Activated T-cell treated with anti-CD3 and anti-CD28 coated beads, Interleukin-2, amount 50 U/mL, for 72 hours (primary cell): Measurements from ENCODE around the gene PBRM1. TPM values are rescaled to one million over a fixed set of nuclear protein-coding genes. Genes with fewer than 3 reads are reported as not detected.
"Not testable (repeated sequence)": the region's sequence is repeated elsewhere in the genome, so short reads cannot be mapped to it uniquely, and the experiment has no call there.

Experiments
- ATAC-seq, 2 donors: fragments of 150-1000 bp; cut with Tn5 transposase; replicated peaks in 1 of 2; 2 replicates each; pipeline ENCODE4 v1.10.0; 2021; ENCODE audit warnings: moderate library complexity in 2 of 2, mild to moderate bottlenecking in 1 of 2
- DNase-seq, 2 donors: peaks; one replicate each; pipeline ENCODE4 v3.0.0; 2021 to 2022; ENCODE audit warnings: mixed read lengths in 1 of 2
- H3K27ac Mint-ChIP-seq: one replicate; pipeline ENCODE4 v1.8.0; 2022; ENCODE audit warnings: mild to moderate bottlenecking, moderate library complexity, mixed read lengths
- H3K27me3 Mint-ChIP-seq: one replicate; pipeline ENCODE4 v1.8.0; 2022; ENCODE audit warnings: low read depth, mixed read lengths
- H3K36me3 Mint-ChIP-seq, 2 donors: one replicate each; pipeline ENCODE4 v1.8.0; 2022; ENCODE audit warnings: mixed read lengths in 2 of 2, mild to moderate bottlenecking in 1 of 2; ENCODE audit not compliant: insufficient read depth in 2 of 2
- H3K4me1 Mint-ChIP-seq: one replicate; pipeline ENCODE4 v1.8.0; 2022; ENCODE audit warnings: low read depth, mixed read lengths
- H3K4me3 Mint-ChIP-seq, 2 donors: one replicate each; pipeline ENCODE4 v1.8.0; 2022; ENCODE audit warnings: mild to moderate bottlenecking in 2 of 2, mixed read lengths in 2 of 2, moderate library complexity in 2 of 2
- H3K9me3 Mint-ChIP-seq, 2 donors: one replicate each; pipeline ENCODE4 v1.8.0; 2022; ENCODE audit warnings: mixed read lengths in 2 of 2
- total RNA-seq, 2 donors: library from RNA; stranded (reverse); gene quantifications; one replicate each; pipeline ENCODE4 v1.2.3, GENCODE V29; 2022

Gene PBRM1
- total RNA-seq, 2 donors from 2014 or later = 66.2 to 66.7 TPM

DNA sequence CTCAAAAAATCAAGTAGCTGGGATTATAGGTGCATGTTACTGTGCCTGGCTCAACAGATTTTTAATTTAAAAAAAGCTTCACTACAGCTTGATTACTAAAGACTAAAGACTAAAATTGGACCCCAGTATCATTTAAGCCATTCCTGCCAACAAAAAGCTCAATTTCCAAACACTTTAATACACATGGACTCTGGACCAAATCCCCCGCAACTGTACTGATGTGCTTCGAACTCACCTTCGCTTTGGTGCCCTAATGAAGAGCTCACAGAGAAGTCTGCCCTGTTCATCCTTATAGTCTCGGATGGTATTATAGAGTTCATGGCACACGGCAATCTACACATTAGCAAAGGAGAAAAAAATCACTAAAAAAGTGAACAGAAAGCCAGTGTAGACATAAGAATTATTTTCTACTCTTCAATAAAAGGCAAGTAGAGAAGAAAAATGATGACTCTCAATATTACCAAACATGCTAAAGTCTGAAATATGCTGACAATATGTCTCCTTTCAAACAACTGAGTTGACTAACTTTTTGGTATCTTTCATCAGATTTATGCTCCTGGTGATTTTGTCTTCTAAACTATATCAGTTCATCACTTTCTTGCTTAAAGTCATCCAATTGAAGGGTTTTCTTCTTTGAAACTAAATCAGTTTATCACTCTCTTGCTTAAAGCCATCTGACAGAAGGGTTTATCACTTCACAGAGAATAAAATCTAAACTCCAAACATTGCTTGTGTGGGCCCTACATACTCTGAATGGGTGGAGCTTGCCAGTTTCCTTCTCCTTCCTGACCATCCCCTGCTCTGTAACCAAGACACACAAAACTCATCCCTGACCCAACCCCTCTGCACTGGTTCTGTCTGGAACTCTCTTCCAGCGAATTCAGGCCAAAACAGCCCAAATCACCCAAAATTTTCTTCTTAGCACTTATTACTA lies 7.2 kb downstream of the PBRM1 start:
- H3K9me3 Mint-ChIP-seq = no peaks in the 10 kb centered on the region
- no peak for ATAC-seq
- peak overlapping the region; percentile 86 for H3K27ac Mint-ChIP-seq
- peak overlapping the region in 1 of 2 donors; percentile 78 for H3K4me3 Mint-ChIP-seq
- DNase-seq = no peak
- no peaks in the 10 kb centered on the region for H3K27me3 Mint-ChIP-seq
- H3K4me1 Mint-ChIP-seq = peaks cover 49% of the 10 kb centered on the region
- H3K36me3 Mint-ChIP-seq = peaks cover 15 to 38% of the 10 kb centered on the region in 2 donors

GRCh38 chr3:52676201-52676600 lies 9.5 kb downstream of the PBRM1 start:
- peaks cover 42% of the 10 kb centered on the region for H3K4me1 Mint-ChIP-seq
- ATAC-seq, H3K9me3 Mint-ChIP-seq, H3K27ac Mint-ChIP-seq, H3K4me3 Mint-ChIP-seq, DNase-seq, H3K27me3 Mint-ChIP-seq: not testable (repeated sequence)
- H3K36me3 Mint-ChIP-seq = peaks cover 20 to 48% of the 10 kb centered on the region in 2 donors

DNA sequence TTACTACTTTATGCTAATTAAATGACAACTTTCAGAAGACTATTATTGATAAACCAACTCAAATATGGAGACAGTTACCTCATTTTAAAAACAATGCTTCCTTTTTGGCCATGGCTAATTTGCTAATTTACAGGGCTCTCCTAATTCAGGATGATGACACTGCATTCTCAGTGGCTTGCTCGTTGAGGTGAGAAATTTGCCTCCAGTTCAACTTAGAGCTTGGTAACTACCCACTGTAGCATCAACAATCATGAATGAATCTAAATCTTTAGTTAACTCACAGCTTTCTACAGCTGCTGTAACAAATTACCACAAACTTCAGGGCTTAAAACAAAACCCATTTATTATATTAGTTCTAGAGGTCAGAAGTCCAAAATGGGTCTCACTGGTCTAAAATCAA lies 14.0 kb downstream of the PBRM1 start:
- Mint-ChIP-seq H3K4me3 (peak overlapping the region; percentile 18 to 91), H3K36me3 (peaks cover 13 to 43% of the 10 kb centered on the region in 2 donors)

GRCh38 chr3:52670621-52671521 lies 14.8 kb downstream of the PBRM1 start:
- no peaks in the 10 kb centered on the region for H3K9me3 Mint-ChIP-seq
- H3K36me3 Mint-ChIP-seq = peaks cover 9 to 40% of the 10 kb centered on the region in 2 donors
- H3K27me3 Mint-ChIP-seq = no peaks in the 10 kb centered on the region
- H3K4me1 Mint-ChIP-seq = peaks cover 31% of the 10 kb centered on the region
- peak overlapping the region; percentile 97 for H3K27ac Mint-ChIP-seq
- peak; percentile 93 for ATAC-seq
- peak overlapping the region; percentile 52 to 91 for H3K4me3 Mint-ChIP-seq
- DNase-seq = peak; percentile 52 to 56

More for the DNA sequence above, 14.0 kb downstream of the PBRM1 start:
- ATAC-seq (no peak), DNase-seq (no peak)
- Mint-ChIP-seq H3K27me3 (no peaks in the 10 kb centered on the region), H3K4me1 (peaks cover 31% of the 10 kb centered on the region), H3K27ac (peak overlapping the region; percentile 97), H3K9me3 (no peaks in the 10 kb centered on the region)

DNA sequence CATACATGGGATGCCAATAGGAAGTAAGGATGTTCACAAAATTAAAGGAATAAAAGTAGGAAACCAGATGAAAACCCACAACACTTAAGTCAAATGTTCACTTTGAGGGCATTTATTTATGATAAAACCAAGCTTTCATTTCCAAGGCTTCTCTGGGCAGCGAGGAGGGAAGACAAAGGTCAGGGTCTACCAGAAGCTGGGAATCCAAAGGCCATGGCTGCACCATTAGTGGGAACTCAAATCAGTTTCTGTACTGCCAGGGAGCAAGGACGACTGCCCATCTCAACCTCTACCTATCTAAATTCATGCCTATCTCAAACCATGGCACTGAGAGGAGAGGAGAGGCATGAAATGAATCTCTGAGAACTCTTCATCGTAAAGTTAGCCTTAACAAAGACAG lies 22.6 kb downstream of the PBRM1 start:
- DNase-seq (no peak), ATAC-seq (no peak)
- Mint-ChIP-seq H3K4me1 (no peaks in the 10 kb centered on the region), H3K27me3 (no peaks in the 10 kb centered on the region), H3K27ac (no peak overlapping the region), H3K4me3 (no peak overlapping the region), H3K9me3 (no peaks in the 10 kb centered on the region), H3K36me3 (peaks cover 5 to 39% of the 10 kb centered on the region in 2 donors)

DNA sequence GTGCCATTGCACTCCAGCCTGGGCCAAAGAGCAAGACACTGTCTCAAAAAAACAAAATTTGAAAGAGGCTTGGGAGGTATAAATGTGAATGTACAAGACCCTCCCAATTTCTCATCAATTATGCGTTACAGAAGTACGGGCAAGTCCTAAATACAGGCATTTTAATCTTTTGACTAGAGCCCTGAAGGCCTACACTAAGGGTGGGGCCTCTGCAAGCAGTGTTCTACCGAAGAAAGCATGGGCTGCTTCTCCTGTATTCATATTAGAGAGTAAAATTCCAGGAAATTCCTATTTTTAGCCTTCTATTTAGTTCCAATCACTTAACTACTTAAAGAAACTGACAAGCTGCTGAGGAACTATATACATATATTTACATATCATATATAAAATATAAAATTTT lies 25.7 kb downstream of the PBRM1 start:
- ATAC-seq (no peak), DNase-seq (no peak)
- Mint-ChIP-seq H3K27me3 (no peaks in the 10 kb centered on the region), H3K4me1 (peaks cover 6% of the 10 kb centered on the region), H3K27ac (no peak overlapping the region), H3K36me3 (peaks cover 6 to 44% of the 10 kb centered on the region in 2 donors), H3K9me3 (no peaks in the 10 kb centered on the region), H3K4me3 (no peak overlapping the region)

DNA sequence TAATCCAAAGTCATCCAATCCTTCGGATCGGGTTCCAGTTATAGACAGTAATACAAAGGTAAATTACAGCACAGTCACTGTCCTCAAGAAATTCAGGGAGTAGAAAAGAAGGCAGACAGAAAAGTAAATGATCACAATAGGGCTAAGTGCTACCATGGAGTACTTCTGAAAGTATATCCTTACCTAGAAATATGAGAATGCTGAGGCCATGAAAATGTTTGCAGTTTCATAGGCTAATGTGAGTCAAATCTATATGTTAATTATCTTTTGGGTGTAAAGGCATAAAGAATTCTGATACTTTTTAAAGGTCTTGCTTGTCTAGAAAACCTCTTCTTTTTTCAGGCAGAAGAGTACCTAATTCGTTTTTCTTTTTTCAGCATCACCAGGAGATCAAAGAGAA lies 29.8 kb downstream of the PBRM1 start:
- DNase-seq (no peak), ATAC-seq (no peak)
- peaks cover 6 to 29% of the 10 kb centered on the region in 2 donors for H3K36me3 Mint-ChIP-seq
- H3K9me3 Mint-ChIP-seq = no peaks in the 10 kb centered on the region
- no peaks in the 10 kb centered on the region for H3K27me3 Mint-ChIP-seq
- peak overlapping the region in 1 of 2 donors; percentile 31 for H3K4me3 Mint-ChIP-seq
- H3K27ac Mint-ChIP-seq = peak overlapping the region; percentile 50
- H3K4me1 Mint-ChIP-seq = peaks cover 6% of the 10 kb centered on the region

DNA sequence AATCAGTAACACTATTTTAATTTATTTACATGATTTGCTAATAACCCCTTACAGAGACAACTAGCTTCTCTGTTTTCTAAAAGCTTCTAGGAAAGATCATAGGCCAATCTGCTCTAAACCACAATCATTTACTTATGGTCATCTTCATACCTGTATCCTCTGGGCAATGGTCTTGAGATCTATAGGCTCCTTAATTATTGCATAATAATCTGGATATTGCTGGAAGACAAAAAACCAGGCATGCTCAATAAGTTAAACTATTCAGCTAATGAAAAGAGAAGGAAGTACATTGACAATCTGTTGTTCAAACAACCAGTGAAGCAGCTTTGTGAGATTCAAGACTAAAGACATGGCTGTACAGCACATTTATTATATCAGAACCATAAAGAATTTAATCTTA lies 34.1 kb downstream of the PBRM1 start:
- ATAC-seq = no peak

DNA sequence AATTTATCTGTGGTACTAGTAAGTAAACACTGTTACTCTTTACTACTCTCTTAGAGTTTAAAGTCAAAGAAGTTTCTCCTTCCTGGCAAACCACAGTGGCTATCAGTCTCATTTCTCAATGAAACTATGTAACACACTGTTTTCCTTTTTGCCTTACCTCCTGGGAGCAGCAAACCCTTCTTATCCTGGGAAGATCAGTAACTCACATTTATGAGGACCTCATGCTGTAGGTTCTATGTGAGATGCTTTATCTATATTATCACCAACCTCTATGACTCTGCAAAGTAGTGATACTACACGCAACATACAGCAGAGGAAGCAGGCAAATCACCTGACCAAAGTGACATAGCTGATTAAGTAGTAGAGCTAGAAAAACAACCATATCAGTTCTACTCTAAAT lies 35.3 kb downstream of the PBRM1 start:
- ATAC-seq (peak; percentile 22 to 47), DNase-seq (no peak)
- Mint-ChIP-seq H3K27me3 (no peaks in the 10 kb centered on the region), H3K4me1 (no peaks in the 10 kb centered on the region), H3K9me3 (no peaks in the 10 kb centered on the region), H3K27ac (peak overlapping the region; percentile 87), H3K4me3 (no peak overlapping the region), H3K36me3 (peaks cover 13 to 38% of the 10 kb centered on the region in 2 donors)

More for the DNA sequence above, 34.1 kb downstream of the PBRM1 start:
- no peaks in the 10 kb centered on the region for H3K9me3 Mint-ChIP-seq
- H3K36me3 Mint-ChIP-seq = peaks cover 14 to 38% of the 10 kb centered on the region in 2 donors
- H3K27ac Mint-ChIP-seq = peak overlapping the region; percentile 22
- no peak overlapping the region for H3K4me3 Mint-ChIP-seq
- H3K4me1 Mint-ChIP-seq = peaks cover 6% of the 10 kb centered on the region
- no peak for DNase-seq
- H3K27me3 Mint-ChIP-seq = no peaks in the 10 kb centered on the region

DNA sequence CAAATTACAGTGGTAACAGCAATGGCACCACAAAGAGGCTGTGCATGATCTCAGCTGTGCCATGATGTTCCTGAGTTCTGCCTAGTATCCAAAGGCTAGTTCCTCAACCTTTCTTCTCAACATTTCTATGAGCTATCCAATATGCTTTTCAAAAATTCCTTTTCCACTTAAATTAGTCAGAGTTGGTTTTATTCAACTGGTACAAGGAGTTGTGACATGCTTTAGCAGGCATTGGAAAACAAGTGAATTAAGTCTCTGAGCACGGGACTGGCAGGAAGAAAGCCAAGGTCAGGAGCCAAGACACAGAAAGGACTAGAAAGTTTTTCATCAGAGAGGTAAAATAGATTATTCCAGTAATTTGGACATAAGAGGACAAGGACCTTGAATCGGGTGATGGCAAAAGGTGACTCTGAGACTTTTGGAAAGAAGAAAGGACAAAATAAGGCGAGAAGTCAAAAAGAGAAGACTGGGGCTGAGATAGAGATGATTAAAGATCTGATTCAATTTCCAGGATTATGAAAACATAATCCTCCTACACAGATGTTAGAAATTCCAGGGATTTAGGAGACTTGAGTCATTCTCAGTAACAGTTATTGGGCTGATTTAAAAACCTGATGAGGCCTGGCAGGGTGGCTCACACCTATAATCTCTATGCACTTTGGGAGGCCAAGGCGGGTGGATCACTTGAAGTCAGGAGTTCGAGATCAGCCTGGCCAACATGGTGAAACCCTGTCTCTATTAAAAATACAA lies 36.1 kb downstream of the PBRM1 start:
- Mint-ChIP-seq H3K9me3 (no peaks in the 10 kb centered on the region), H3K27ac (peak overlapping the region; percentile 30), H3K27me3 (no peaks in the 10 kb centered on the region), H3K36me3 (peaks cover 13 to 45% of the 10 kb centered on the region in 2 donors), H3K4me3 (no peak overlapping the region), H3K4me1 (no peaks in the 10 kb centered on the region)
- no peak for ATAC-seq
- no peak for DNase-seq

DNA sequence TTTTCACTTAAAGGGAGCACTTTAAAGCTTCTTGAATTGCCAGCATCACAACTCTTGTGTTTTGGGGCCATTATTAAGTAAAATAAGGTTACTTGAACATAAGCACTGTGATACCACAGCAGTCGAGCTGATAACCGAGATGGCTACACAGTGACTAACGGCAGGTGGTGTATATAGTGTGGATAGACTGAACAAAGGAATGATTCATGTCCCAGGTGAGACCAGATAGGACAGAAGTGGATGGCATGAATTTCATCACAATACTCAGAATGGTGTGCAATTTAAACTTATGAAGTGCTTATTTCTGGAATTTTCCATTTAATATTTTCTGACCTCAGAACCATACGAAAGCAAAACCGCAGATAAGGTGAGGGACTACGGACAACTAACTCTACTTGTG lies 40.2 kb downstream of the PBRM1 start:
- Mint-ChIP-seq H3K27ac (no peak overlapping the region), H3K36me3 (peaks cover 12 to 48% of the 10 kb centered on the region in 2 donors), H3K9me3 (no peaks in the 10 kb centered on the region), H3K4me3 (no peak overlapping the region), H3K27me3 (no peaks in the 10 kb centered on the region), H3K4me1 (no peaks in the 10 kb centered on the region)
- ATAC-seq (no peak), DNase-seq (no peak)

DNA sequence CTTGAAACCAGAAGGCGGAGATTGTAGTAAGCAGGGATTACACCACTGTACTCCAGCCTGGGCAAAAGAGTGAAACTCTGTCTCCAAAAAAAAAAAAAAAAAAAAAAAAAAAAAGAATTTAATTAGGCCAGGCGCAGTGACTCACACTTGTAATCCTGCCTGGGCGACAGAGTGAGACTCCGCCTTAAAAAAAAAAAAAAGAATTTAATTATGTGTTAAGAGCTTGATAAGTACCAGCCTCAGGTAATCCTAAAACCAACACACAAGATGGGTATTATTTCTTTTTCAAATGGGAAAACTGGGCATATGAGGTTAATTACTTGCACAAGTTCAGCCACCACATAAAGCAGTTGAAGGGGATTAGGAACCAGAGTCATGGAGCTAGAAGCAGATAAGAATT lies 49.0 kb downstream of the PBRM1 start:
- Mint-ChIP-seq H3K27ac (no peak overlapping the region), H3K36me3 (peaks cover 6 to 30% of the 10 kb centered on the region in 2 donors), H3K27me3 (no peaks in the 10 kb centered on the region), H3K9me3 (no peaks in the 10 kb centered on the region), H3K4me3 (no peak overlapping the region), H3K4me1 (no peaks in the 10 kb centered on the region)
- DNase-seq (no peak), ATAC-seq (no peak)
